ENCODE results near the gene NDOR1.

Gene NDOR1

DNA sequence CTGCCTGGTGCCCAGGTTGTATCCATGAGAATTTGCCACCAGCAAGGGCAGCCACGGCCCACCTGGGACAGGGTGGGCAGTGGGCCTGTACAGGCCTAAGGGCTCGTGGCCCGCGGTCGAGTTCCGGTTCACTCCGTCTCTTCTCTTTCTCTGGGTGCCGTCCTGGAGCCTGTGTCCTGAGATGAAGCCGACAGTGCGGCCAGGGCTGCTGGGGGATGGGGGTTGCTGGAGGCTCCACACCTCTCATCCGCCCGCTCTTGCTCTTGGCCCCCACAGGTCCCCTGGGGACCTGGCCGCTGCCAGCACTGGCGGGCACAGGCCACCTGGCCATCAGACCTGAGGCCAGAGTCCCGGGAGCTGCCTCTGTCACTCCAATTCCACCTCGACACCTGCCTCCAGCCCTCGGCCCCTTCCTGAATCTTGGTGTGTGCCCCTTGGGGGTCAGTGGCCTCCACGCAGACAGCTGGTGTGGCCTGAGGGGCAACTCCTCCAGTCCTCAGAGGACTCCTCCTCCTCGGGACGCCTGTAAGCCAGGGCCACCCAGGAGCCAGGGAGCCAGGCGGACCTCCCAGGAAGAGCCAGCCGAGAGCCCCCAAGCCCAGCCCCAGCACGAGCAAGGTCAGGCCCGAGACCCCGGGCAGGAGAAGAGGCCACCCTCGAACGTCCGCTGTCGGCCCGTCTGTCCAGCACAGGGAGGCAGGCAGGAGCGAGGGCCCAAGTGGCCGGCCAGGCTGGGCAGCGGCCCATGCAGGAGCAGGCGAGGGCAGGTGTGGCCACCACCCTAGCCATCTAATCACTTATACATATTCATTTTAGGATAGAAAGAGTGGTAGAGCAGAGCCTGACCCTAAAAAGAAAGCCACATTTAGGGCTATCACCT lies 40.9 kb upstream of the NDOR1 start:
- no peak overlapping the region for H3K4me3 ChIP-seq (ENCODE audit: low read depth, low read length)
- TF ChIP-seq, protein P1, sequence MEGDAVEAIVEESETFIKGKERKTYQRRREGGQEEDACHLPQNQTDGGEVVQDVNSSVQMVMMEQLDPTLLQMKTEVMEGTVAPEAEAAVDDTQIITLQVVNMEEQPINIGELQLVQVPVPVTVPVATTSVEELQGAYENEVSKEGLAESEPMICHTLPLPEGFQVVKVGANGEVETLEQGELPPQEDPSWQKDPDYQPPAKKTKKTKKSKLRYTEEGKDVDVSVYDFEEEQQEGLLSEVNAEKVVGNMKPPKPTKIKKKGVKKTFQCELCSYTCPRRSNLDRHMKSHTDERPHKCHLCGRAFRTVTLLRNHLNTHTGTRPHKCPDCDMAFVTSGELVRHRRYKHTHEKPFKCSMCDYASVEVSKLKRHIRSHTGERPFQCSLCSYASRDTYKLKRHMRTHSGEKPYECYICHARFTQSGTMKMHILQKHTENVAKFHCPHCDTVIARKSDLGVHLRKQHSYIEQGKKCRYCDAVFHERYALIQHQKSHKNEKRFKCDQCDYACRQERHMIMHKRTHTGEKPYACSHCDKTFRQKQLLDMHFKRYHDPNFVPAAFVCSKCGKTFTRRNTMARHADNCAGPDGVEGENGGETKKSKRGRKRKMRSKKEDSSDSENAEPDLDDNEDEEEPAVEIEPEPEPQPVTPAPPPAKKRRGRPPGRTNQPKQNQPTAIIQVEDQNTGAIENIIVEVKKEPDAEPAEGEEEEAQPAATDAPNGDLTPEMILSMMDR (IDR thresholded peaks at IDR 0.05; ENCODE audit: borderline replicate concordance, insufficient read depth, low read depth, low read length), result no peak

DNA sequence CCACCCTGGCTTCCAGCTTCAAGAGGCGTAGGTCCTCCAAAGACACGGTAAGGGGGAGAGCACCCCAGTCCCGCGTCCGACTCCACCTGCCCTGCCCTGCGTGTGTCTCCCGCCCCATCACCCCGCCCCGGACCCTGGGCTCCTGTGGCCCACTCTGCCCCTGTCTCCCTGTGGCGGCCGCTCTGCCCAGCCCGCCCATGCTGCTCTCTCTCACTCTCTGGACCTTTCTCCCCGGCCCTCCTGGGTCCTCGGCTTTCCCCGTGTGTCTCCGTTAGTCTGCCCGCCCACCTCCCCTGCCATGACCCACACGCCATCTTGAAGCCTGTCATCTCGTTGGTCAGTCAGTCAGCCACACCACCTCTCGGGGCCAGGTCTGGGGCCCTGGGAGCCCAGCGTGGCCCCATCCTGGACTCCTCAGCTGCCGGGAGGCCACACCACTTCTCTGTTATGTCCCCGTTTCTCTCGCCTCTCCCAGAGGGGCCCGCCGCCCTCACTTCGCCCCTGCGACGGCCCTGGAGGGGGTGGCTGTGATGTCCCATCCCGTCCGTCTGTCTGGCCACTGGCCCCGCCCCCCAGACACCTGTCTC lies 40.2 kb upstream of the NDOR1 start:
- TF ChIP-seq, protein P1 (IDR thresholded peaks at IDR 0.05; ENCODE audit: borderline replicate concordance, insufficient read depth, low read depth, low read length), result no peak
- H3K4me3 ChIP-seq (ENCODE audit: low read depth, low read length), result no peak overlapping the region

DNA sequence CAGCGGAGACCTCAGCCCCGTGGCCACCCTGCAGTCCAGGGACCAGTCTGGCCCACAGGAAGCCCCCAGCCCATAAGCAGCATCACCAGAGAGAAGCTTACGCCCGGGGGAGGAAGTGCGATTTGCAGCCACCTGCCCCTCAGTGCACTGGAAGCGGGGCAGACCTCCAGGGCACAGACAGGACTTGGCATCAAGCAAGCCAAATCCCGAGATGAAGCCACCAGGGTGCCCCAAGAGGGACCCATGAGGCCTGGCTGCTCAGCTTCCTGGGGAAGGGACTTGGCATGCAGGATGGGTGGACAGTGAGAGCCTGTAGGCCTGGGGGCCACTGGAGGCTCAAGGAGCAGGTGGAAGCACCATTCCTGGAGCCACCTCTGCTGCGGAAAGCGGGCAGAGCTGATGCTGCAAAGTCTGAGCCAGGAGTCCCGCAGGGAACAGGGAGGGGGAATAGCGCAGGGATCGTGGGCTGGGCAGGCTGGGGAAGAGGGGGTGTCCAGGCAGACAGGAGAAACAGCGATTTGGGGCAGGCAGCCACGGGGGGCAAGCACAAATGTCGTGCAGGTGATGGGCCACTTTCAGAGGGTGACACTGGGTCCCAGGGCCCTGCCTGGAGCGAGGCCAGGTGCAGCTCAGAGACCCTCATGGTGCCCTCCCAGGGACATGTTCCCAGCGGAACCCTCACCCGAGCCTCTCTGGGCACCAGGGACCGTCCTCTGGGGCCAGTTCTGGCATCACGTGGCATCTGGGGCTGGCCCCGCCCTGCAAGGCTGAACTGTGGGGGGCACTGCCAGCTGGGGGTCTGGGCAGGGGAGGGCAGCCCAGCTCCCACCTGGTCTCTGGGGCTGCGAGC lies 38.9 kb upstream of the NDOR1 start:
- TF ChIP-seq, protein P1 (IDR thresholded peaks at IDR 0.05; ENCODE audit: borderline replicate concordance, insufficient read depth, low read depth, low read length), result no peak
- no peak overlapping the region for H3K4me3 ChIP-seq (ENCODE audit: low read depth, low read length)

DNA sequence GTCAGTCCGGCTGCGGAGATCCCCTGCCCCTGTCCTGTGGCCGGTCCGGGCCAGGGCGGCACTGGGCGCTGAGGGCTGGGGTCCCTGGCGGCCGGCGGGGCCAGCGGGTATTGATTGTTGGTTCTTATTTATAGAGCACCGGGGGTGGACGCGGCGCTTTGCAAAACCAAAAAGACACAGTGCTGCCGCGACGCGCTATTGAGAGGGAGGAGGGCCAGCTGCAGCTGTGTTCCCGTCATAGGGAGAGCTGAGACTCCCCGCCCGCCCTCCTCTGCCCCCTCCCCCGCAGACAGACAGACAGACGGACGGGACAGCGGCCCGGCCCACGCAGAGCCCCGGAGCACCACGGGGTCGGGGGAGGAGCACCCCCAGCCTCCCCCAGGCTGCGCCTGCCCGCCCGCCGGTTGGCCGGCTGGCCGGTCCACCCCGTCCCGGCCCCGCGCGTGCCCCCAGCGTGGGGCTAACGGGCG lies 38.2 kb upstream of the NDOR1 start:
- no peak overlapping the region for H3K4me3 ChIP-seq (ENCODE audit: low read depth, low read length)
- TF ChIP-seq, protein P1 (IDR thresholded peaks at IDR 0.05; ENCODE audit: borderline replicate concordance, insufficient read depth, low read depth, low read length), result no peak

DNA sequence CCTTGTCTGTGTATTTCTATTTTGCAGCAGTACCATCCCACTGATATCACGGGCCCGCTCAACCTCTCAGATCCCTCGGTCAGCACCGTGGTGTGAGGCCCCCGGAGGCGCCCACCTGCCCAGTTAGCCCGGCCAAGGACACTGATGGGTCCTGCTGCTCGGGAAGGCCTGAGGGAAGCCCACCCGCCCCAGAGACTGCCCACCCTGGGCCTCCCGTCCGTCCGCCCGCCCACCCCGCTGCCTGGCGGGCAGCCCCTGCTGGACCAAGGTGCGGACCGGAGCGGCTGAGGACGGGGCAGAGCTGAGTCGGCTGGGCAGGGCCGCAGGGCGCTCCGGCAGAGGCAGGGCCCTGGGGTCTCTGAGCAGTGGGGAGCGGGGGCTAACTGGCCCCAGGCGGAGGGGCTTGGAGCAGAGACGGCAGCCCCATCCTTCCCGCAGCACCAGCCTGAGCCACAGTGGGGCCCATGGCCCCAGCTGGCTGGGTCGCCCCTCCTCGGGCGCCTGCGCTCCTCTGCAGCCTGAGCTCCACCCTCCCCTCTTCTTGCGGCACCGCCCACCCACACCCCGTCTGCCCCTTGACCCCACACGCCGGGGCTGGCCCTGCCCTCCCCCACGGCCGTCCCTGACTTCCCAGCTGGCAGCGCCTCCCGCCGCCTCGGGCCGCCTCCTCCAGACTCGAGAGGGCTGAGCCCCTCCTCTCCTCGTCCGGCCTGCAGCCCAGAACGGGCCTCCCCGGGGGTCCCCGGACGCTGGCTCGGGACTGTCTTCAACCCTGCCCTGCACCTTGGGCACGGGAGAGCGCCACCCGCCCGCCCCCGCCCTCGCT lies 37.5 kb upstream of the NDOR1 start:
- no peak overlapping the region for H3K4me3 ChIP-seq (ENCODE audit: low read depth, low read length)
- TF ChIP-seq, protein P1 (IDR thresholded peaks at IDR 0.05; ENCODE audit: borderline replicate concordance, insufficient read depth, low read depth, low read length), result no peak

DNA sequence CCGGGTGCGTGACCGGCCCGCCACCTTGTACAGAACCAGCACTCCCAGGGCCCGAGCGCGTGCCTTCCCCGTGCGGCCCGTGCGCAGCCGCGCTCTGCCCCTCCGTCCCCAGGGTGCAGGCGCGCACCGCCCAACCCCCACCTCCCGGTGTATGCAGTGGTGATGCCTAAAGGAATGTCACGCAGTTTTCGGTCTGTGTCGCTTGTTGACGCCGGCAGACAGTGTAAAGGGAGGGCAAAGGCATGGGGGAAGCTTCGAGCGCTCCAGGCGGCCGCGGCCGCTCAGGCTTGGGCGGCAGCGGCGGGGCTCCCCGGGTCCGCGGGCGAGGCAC lies 37.0 kb upstream of the NDOR1 start:
- H3K4me3 ChIP-seq (ENCODE audit: low read depth, low read length), result no peak overlapping the region

More for the DNA sequence above, 37.0 kb upstream of the NDOR1 start:
- TF ChIP-seq, protein P1 (IDR thresholded peaks at IDR 0.05; ENCODE audit: borderline replicate concordance, insufficient read depth, low read depth, low read length), result no peak
